ENCODE results near the gene GCSH. TPM values are rescaled to one million over a fixed set of nuclear protein-coding genes. Genes with fewer than 3 reads are reported as not detected.

The GCSH gene
- 11.6 and 16.0 TPM in 2 replicates for total RNA-seq

GRCh38 chr16:81095953-81096714 is at the start of gene GCSH:
GCSH (minus strand) TSS chr16:81096395; CDS start chr16:81096278, 117 bp downstream.

GRCh38 chr16:81077076-81077940 is 18.9 kb downstream of the GCSH start, which contains the start of gene C16orf46:
C16orf46 (minus strand) TSS chr16:81077238; CDS start chr16:81063955, 13,283 bp downstream.

GRCh38 chr16:81035398-81035974 is 60.7 kb downstream of the GCSH start, which contains the start of gene ATMIN:
ATMIN (plus strand) TSS chr16:81035842; CDS start chr16:81035871, 29 bp downstream.

Other genes with a start within 250 kb of the GCSH start
- 38.1 and 44.2 TPM in 2 replicates for gene CMC2, start 89.5 kb downstream of the GCSH start, total RNA-seq
- 13.1 and 36.1 TPM in 2 replicates for gene CENPN, start 89.2 kb downstream of the GCSH start, total RNA-seq
- 49.3 and 50.0 TPM in 2 replicates for gene ATMIN, start 60.6 kb downstream of the GCSH start, total RNA-seq
- 0.30 and 0.42 TPM in 2 replicates for gene C16orf46, start 19.2 kb downstream of the GCSH start, total RNA-seq
- gene BCO1, start 142.3 kb upstream of the GCSH start, total RNA-seq, result not detected in 2 replicates
- 11.9 and 16.0 TPM in 2 replicates for gene GAN, start 218.6 kb upstream of the GCSH start, total RNA-seq

Data from smooth muscle cell of the umbilical artery (primary cell).